H9 (cell line): ENCODE results near the gene NKD1. TPM values are rescaled to one million over a fixed set of nuclear protein-coding genes. Genes with fewer than 3 reads are reported as not detected.

Experiments used
- DNase-seq: peaks from one replicate; pipeline ENCODE4 v3.0.0-alpha.2; 2017
- H2AFZ ChIP-seq: one replicate; pipeline ENCODE4 v1.6.1; 2013; ENCODE audit warnings: mild to moderate bottlenecking, low read length, control low read depth, moderate library complexity
- H2AK5ac ChIP-seq: 2 replicates; pipeline ENCODE4 v1.6.1; 2013; ENCODE audit warnings: low read length, control low read depth, mixed read lengths; ENCODE audit not compliant: insufficient read length
- H2BK120ac ChIP-seq: one replicate; pipeline ENCODE4 v1.6.1; 2013; ENCODE audit warnings: low read depth, mild to moderate bottlenecking, low read length, control low read depth, inconsistent platforms; ENCODE audit not compliant: poor library complexity, severe bottlenecking
- H2BK12ac ChIP-seq: 2 replicates; pipeline ENCODE4 v1.6.1; 2013; ENCODE audit warnings: low read length, control low read depth, mixed read lengths, low read depth; ENCODE audit not compliant: insufficient read length
- H2BK15ac ChIP-seq: 2 replicates; pipeline ENCODE4 v1.6.1; 2013; ENCODE audit warnings: low read depth, low read length, control low read depth
- H2BK20ac ChIP-seq: one replicate; pipeline ENCODE4 v1.6.1; 2013; ENCODE audit warnings: low read depth, mild to moderate bottlenecking, low read length, control low read depth, inconsistent platforms; ENCODE audit not compliant: poor library complexity, severe bottlenecking
- H2BK5ac ChIP-seq: 2 replicates; pipeline ENCODE4 v1.6.1; 2013; ENCODE audit warnings: low read length, control low read depth, mixed read lengths; ENCODE audit not compliant: insufficient read length
- H3K14ac ChIP-seq: 2 replicates; pipeline ENCODE4 v1.6.1; 2013; ENCODE audit warnings: low read length, control low read depth; ENCODE audit not compliant: insufficient read depth
- H3K18ac ChIP-seq: 2 replicates; pipeline ENCODE4 v1.6.1; 2013; ENCODE audit warnings: low read depth, mild to moderate bottlenecking, mixed read lengths, low read length, control low read depth; ENCODE audit not compliant: insufficient read length
- H3K23ac ChIP-seq: 2 replicates; pipeline ENCODE4 v1.6.1; 2013; ENCODE audit warnings: low read length, control low read depth, mixed read lengths, low read depth; ENCODE audit not compliant: insufficient read length
- H3K23me2 ChIP-seq: 2 replicates; pipeline ENCODE4 v1.6.1; 2013; ENCODE audit warnings: low read depth, mild to moderate bottlenecking, mixed read lengths, low read length, control low read depth; ENCODE audit not compliant: insufficient read length, poor library complexity, severe bottlenecking
- H3K27ac ChIP-seq: 2 replicates; pipeline ENCODE4 v1.5.1; 2013; ENCODE audit warnings: low read length, control low read depth, mixed read lengths, low read depth; ENCODE audit not compliant: insufficient read length
- H3K27me3 ChIP-seq: 2 replicates; pipeline ENCODE4 v1.6.1; 2013; ENCODE audit warnings: low read length, control low read depth, inconsistent platforms; ENCODE audit not compliant: insufficient read depth
- H3K4ac ChIP-seq: 2 replicates; pipeline ENCODE4 v1.6.1; 2013; ENCODE audit warnings: low read depth, mild to moderate bottlenecking, control low read depth, inconsistent platforms, low read length, moderate library complexity
- H3K4me1 ChIP-seq: 2 replicates; pipeline ENCODE4 v1.6.1; 2013; ENCODE audit warnings: low read length, control low read depth, inconsistent platforms; ENCODE audit not compliant: insufficient read depth
- H3K4me2 ChIP-seq: 2 replicates; pipeline ENCODE4 v1.6.1; 2013; ENCODE audit warnings: low read length, control low read depth, mixed read lengths; ENCODE audit not compliant: insufficient read length, insufficient read depth
- H3K56ac ChIP-seq: 2 replicates; pipeline ENCODE4 v1.6.1; 2013; ENCODE audit warnings: low read depth, mild to moderate bottlenecking, mixed read lengths, low read length, control low read depth; ENCODE audit not compliant: insufficient read length
- H3K79me1 ChIP-seq: 2 replicates; pipeline ENCODE4 v1.6.1; 2013; ENCODE audit warnings: low read depth, mild to moderate bottlenecking, moderate library complexity, low read length, control low read depth, inconsistent platforms; ENCODE audit not compliant: insufficient read depth, poor library complexity, severe bottlenecking
- H3K79me2 ChIP-seq: 2 replicates; pipeline ENCODE4 v1.6.1; 2013; ENCODE audit warnings: low read length, control low read depth, inconsistent platforms; ENCODE audit not compliant: insufficient read depth
- H3K9ac ChIP-seq: 2 replicates; pipeline ENCODE4 v1.6.1; 2013; ENCODE audit warnings: low read length, control low read depth, mixed read lengths; ENCODE audit not compliant: insufficient read length; ENCODE audit errors: extremely low read depth
- H3K9me3 ChIP-seq: one replicate; pipeline ENCODE4 v1.6.1; 2013; ENCODE audit warnings: low read depth, low read length, inconsistent platforms; ENCODE audit not compliant: control insufficient read depth
- H3T11ph ChIP-seq: one replicate; pipeline ENCODE4 v1.6.1; 2013; ENCODE audit warnings: mild to moderate bottlenecking, low read length, control low read depth, inconsistent platforms
- H4K20me1 ChIP-seq: one replicate; pipeline ENCODE4 v1.6.1; 2013; ENCODE audit not compliant: control insufficient read depth, insufficient read length, insufficient read depth
- H4K5ac ChIP-seq: 2 replicates; pipeline ENCODE4 v1.6.1; 2013; ENCODE audit warnings: low read depth, mild to moderate bottlenecking, mixed read lengths, low read length, control low read depth; ENCODE audit not compliant: insufficient read length
- H4K8ac ChIP-seq: replicated peaks from 2 replicates; pipeline ENCODE4 v1.6.1; 2013; ENCODE audit warnings: low read length, control low read depth, mixed read lengths, low read depth; ENCODE audit not compliant: insufficient read length
- H4K91ac ChIP-seq: 2 replicates; pipeline ENCODE4 v1.6.1; 2013; ENCODE audit warnings: low read depth, mild to moderate bottlenecking, moderate library complexity, mixed read lengths, low read length, control low read depth; ENCODE audit not compliant: insufficient read length
- H3K27ac Mint-ChIP-seq, 3 experiments: 2 replicates in 2 of 3; 3 replicates in 1 of 3; pipeline ENCODE4 v1.8.0; 2020 to 2021; ENCODE audit warnings: mixed read lengths in 3 of 3, mild to moderate bottlenecking in 1 of 3, moderate library complexity in 1 of 3
- H3K27me3 Mint-ChIP-seq: 2 replicates; pipeline ENCODE4 v1.8.0; 2021; ENCODE audit warnings: low read depth, mild to moderate bottlenecking, moderate library complexity, mixed read lengths
- H3K36me3 Mint-ChIP-seq, 3 experiments: 2 replicates in 2 of 3; 3 replicates in 1 of 3; pipeline ENCODE4 v1.8.0; 2020 to 2021; ENCODE audit warnings: low read depth in 3 of 3, mixed read lengths in 3 of 3; ENCODE audit not compliant: insufficient read depth in 1 of 3
- H3K4me1 Mint-ChIP-seq, 2 experiments: 2 replicates each; pipeline ENCODE4 v1.8.0; 2020; ENCODE audit warnings: mixed read lengths in 2 of 2
- H3K4me3 Mint-ChIP-seq, 2 experiments: 2 replicates in 1 of 2; 3 replicates in 1 of 2; pipeline ENCODE4 v1.8.0; 2020 to 2021; ENCODE audit warnings: mild to moderate bottlenecking in 2 of 2, mixed read lengths in 2 of 2, moderate library complexity in 1 of 2
- H3K9me3 Mint-ChIP-seq, 2 experiments: 2 replicates in 1 of 2; 3 replicates in 1 of 2; pipeline ENCODE4 v1.8.0; 2020; ENCODE audit warnings: mild to moderate bottlenecking in 2 of 2, mixed read lengths in 2 of 2, moderate library complexity in 1 of 2
- WGBS: extraction: QIAGEN DNeasy Blood & Tissue Kit; methylation state at CpG from one replicate; pipeline ENCODE4 v1.1.7; 2013; ENCODE audit warnings: missing lambda C conversion rate, low lambda C conversion rate, mixed read lengths; ENCODE audit not compliant: insufficient read length; ENCODE audit errors: extremely low coverage; 5-methylcytosine and 5-hydroxymethylcytosine counted together
- total RNA-seq: library from RNA; stranded (reverse); gene quantifications from 2 replicates; pipeline ENCODE4 v1.2.1, GENCODE V29; 2021
- TF ChIP-seq, protein P1 (sequence below): fragments of 200-600 bp; sonication (generic); conservative IDR thresholded peaks from 3 replicates; pipeline ENCODE4 v1.8.0; 2021; ENCODE audit warnings: antibody characterized with exemption, mild to moderate bottlenecking

NKD1 gene
- total RNA-seq, 1 experiment from 2014 or later = 1.9 TPM

GRCh38 chr16:50547340-50548124, 664 bp upstream of the NKD1 start:
- H2BK20ac ChIP-seq = no peak overlapping the region
- H3K56ac ChIP-seq = no peak overlapping the region
- H3K4me1 ChIP-seq = no peaks in the 10 kb centered on the region
- no peak overlapping the region for H4K5ac ChIP-seq
- Mint-ChIP-seq H3K27ac (no peak overlapping the region), H3K4me3 (peak overlapping the region; percentile 60 to 84), H3K4me1 (peaks cover 10 to 18% of the 10 kb centered on the region in 2 experiments), H3K9me3 (no peaks in the 10 kb centered on the region), H3K27me3 (peaks cover 83% of the 10 kb centered on the region), H3K36me3 (no peaks in the 10 kb centered on the region)
- no peaks in the 10 kb centered on the region for H4K20me1 ChIP-seq
- no peak overlapping the region for H3T11ph ChIP-seq
- no peaks in the 10 kb centered on the region for H3K9me3 ChIP-seq
- no peak overlapping the region for H4K91ac ChIP-seq
- H3K27ac ChIP-seq = no peak overlapping the region
- no peak overlapping the region for H2AK5ac ChIP-seq
- no CpG with 5 or more reads among the region's 50 CpGs for WGBS
- no peak overlapping the region for H2BK15ac ChIP-seq
- H3K4me2 ChIP-seq = peak overlapping the region; percentile 66
- H2BK120ac ChIP-seq = no peak overlapping the region
- H2AFZ ChIP-seq = no peak overlapping the region
- H4K8ac ChIP-seq = no peak overlapping the region
- no peak overlapping the region for H3K18ac ChIP-seq
- peaks cover 13% of the 10 kb centered on the region for H3K27me3 ChIP-seq
- no peak overlapping the region for H3K9ac ChIP-seq
- no peaks in the 10 kb centered on the region for H3K79me1 ChIP-seq
- no peak overlapping the region for H2BK5ac ChIP-seq
- peaks cover 16% of the 10 kb centered on the region for H3K23me2 ChIP-seq
- H3K14ac ChIP-seq = no peak overlapping the region
- H3K23ac ChIP-seq = no peak overlapping the region
- DNase-seq = peak; percentile 61
- H2BK12ac ChIP-seq = no peak overlapping the region
- TF ChIP-seq, protein P1, sequence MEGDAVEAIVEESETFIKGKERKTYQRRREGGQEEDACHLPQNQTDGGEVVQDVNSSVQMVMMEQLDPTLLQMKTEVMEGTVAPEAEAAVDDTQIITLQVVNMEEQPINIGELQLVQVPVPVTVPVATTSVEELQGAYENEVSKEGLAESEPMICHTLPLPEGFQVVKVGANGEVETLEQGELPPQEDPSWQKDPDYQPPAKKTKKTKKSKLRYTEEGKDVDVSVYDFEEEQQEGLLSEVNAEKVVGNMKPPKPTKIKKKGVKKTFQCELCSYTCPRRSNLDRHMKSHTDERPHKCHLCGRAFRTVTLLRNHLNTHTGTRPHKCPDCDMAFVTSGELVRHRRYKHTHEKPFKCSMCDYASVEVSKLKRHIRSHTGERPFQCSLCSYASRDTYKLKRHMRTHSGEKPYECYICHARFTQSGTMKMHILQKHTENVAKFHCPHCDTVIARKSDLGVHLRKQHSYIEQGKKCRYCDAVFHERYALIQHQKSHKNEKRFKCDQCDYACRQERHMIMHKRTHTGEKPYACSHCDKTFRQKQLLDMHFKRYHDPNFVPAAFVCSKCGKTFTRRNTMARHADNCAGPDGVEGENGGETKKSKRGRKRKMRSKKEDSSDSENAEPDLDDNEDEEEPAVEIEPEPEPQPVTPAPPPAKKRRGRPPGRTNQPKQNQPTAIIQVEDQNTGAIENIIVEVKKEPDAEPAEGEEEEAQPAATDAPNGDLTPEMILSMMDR = peak; percentile 40; the same call in 2 of the 3 replicates
- H3K4ac ChIP-seq = no peak overlapping the region
- no peaks in the 10 kb centered on the region for H3K79me2 ChIP-seq
